ENCODE results near the gene ACTL10.
"Not testable (repeated sequence)": the region's sequence is repeated elsewhere in the genome, so short reads cannot be mapped to it uniquely, and the experiment has no call there.

ACTL10 gene

DNA sequence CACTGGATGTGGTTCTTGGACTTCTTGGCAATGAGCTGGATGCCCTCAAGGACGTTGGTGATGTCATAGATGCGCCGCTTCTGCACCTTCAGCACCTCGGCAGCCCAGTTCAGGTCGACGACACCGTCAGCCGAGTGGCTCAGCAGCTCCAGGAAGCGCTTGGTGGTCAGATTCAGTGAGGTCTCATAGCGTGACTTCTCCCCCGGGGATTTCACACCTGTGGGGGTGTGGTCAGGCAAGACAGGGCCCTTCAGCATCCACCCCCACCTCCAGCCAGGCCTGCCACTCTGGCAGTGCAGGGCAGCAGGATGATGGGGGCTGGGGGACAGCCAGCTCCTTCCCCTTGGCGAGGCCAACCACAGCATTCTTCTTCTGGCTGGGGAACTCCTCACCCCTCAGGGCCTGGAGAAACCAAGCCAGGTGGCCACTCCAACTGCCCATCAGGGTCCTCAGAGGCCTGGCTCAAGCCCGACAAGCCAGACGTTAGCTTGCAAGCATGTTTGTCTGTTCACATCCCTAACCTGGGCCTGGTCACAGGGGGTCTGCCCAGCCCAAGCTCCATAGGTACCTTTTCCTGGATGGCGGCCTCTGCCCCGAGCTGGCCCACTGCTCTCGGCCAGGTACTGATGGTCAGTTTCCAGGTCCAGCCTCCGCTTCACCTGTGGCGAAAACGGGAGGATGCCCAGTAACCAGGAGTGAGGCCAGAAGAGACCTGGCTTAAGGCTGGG lies 13.2 kb downstream of the ACTL10 start:
- no peak for DNase-seq

DNA sequence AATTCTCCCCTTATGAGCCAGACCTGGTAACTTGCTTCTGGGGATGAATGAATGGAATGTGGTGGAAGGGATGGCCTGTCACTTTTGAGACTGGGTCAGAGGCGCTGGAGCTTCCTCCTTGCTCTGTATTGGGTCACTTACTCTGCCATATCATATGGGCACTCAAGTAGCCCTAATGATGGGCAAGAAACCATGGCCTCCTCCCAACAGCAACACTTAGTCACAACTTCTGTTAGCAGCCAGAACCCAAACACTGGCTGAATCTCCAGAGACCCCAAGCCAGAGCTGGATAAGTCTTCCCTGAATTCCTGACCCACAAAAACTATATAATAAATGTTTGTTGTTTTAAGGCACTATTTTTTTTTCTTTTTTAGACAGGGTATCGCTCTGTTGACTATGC lies 13.9 kb downstream of the ACTL10 start:
- DNase-seq = no peak

DNA sequence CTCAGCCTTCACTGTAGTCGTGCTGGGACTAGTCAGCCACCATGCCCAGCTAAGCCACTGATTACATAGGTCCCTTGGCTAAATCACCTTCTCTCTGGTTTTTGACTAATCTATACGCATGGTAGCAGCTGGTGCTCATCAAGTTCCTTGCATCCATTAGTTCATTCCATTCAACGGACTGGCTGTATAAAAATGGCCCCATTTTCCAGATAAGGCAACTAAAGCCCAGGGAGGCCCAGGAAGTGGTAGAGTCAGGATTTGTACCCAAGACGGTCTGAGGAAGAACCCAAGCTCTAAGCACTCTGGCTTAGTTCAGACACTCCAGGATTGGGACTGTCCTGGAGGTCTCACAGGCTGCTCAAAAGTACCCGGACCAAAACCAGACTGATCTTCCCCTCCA lies 14.5 kb downstream of the ACTL10 start:
- DNase-seq = no peak

DNA sequence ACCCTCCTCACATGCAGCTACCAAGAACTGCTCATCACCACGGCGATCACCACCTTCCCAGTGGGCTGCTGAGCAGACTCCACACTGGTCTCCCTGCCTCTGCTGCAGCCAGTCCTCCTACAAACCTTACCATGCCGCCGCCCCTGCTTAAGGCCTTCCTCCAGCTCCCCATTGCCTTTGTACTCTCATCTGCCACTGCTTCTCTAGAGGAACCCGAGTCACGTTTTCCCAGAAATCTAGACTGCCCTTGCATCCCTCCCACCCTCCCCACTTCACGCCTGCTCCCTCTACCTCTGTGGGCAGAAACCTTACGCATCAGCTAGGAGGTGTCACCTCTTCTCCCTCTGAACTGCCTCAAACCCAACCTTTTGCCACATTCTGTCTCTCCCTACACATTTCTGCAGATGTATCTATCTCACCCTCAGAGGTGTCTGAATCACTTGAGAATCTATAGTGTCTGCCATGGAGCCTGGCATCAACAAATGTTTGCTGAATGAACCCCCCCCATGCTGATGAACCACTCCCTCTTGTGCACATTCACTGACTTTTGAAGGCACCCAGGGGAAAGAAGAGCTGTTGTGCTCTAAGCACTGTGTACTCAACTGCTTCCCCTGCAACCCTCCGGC lies 15.1 kb downstream of the ACTL10 start:
- DNase-seq = no peak

DNA sequence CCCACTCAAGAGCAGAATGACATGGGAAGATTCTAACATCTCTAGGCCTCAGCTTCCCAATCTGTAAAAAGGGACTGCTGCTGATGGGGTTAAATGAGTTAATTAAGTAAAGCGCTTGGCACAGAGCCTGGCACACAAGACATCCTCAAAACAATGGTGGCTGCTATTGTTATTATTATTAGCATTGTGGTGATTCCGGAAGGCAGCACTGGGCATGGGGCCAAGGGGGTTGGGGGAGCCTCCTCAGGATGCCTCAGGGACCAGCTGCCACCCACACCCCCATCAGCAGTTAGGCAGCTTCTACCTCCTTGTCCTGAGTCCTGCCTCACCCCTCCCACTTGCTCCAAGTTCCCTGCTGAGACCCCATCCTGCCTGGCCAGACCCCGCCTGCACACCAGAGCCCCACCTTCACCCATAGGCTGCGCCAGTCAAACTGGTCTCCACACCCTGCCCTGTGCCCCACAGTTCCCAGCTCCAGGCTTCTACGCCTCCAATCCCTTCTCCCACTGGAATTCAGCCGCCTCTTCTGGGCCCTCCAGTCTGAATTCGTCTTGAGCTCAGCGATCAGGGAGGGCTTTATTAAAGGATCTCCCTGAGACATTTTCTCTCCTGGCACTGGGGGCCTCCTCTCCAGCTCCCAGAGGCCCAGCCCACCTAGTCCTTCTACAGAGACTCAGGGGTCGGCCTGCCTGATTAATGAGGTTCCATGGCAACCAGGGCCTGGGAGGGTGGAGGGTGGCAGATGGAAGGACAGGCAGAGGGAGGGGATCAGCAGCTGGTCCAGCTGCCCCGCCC lies 18.0 kb downstream of the ACTL10 start:
- DNase-seq = peak; percentile 60

DNA sequence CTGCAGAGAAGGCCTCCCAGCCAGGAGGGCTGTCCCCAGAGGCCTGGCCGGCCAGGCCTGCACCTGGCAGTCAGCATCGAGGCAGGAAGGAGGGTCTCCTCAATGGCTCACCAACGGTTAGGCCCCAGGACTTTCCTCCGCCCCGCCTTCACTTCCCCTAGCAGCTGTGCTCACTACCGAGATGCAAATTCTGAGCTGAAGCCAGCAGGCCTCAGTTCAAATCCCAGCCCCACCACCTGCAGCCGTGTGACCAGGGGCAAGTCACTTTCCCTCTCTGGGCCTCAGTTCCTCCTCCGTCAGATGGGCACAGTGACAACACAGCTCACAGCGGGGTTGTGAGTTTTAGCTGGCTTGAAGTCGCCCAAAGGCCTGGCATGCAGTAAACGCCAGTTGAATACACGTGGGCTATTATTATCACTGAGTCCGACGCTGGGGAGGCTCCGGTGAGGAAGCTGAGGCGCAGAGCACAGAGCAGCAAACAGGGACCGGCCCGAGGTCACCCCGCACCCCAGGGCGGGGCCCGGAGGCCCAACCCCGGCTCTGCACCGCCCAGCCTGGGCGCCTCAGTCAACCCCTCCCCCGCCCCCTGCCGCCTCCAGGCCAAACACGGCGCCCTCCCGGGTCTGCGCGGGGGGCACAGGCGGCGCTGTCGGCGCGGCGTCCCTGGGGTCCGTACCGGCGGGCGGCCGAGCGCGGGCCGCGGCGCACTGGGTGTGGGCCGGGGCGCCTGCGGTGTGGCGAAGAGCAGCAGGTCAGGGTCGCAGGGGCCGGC lies 18.8 kb downstream of the ACTL10 start:
- DNase-seq = peak; percentile 65

DNA sequence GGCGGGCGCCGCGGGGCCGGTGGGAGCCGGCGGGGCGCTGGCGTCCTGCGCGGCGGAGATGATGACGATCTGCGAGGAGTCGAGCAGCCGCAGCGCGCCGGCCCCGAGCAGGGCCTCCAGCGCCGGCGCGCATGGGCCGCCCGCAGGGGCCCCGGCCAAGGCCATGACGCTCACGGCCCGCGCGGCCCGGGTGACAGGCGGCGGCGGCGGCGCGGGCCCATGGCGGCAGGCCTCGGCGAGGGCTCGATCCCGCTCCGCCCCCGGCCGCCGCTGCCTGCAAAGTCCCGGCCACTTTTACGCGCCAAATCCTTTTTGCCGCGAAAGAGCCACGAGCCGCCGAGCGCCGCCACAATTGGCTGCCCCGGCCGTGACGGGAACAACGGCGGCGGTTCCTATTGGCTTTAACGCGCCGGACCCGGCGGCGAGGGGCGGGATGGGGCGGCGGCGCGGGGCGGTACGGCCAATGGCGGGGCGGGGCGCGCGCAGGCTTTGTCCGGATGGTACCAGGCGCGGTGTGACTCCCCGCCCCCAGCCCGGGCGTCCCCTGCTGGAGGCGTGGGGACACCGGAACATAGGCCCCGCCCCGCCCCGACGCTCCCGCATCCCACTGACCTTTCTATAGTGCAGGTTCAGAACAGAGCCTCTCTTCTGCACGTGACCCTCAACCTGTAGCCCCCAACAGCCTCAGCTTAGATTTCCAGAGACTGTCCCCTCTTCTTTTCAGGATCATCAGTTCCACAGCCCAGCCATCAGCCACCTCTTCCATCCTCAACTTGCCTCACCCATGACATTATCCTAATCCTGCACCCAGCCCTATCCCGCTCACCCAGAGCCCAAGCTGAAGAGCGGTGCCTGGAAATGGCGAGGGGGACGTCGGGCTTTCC lies 19.6 kb downstream of the ACTL10 start, which contains the start of gene E2F1:
TSS of gene E2F1 (minus strand) at position 286 of the 884 bp plus-strand sequence. CDS start at position 165, 121 bp downstream.
- DNase-seq = peak; percentile 96

DNA sequence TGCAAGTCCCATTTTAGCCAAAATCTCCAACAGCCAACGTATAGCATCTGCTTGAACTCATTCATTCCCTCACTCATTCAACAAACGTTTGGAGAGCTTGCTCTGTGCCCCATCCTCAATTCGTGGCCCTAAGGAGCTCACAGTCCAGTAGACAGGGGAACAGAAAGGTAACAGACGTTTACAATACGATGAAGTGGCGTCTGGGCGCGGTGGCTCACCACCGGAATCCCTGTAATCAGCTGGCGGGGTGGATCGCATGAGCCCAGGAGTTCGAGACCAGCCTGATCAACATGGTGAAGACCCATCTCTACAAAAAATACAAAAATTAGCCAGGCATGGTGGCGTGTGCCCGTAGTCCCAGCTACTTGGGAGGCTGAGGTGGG lies 20.2 kb downstream of the ACTL10 start:
- DNase-seq = no peak

DNA sequence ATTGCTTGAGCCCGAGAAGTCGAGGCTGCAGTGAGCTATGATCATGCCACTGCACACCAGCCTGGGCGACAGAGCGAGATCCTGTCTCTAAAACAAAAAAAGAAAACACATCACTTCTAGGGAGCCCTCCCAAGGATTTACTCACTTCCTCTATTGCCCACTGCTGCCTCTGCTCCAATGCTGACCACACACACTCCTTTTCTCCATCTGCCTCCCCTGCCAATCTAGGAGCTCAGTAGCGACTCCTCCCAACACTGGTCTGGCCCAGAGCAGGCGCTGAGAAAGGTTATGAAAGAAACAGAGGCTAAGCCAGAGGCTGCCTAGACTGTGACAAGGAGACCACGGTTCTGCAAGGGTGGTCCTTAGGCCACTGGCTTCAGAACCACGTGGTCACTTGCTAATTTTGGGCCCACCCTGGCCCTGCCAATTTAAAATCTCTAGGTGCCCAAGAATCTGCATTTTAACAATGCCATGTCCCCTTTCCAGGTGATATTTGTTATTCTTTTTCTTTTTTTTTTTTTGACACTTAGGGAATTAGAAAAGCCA lies 20.7 kb downstream of the ACTL10 start:
- no peak for DNase-seq

DNA sequence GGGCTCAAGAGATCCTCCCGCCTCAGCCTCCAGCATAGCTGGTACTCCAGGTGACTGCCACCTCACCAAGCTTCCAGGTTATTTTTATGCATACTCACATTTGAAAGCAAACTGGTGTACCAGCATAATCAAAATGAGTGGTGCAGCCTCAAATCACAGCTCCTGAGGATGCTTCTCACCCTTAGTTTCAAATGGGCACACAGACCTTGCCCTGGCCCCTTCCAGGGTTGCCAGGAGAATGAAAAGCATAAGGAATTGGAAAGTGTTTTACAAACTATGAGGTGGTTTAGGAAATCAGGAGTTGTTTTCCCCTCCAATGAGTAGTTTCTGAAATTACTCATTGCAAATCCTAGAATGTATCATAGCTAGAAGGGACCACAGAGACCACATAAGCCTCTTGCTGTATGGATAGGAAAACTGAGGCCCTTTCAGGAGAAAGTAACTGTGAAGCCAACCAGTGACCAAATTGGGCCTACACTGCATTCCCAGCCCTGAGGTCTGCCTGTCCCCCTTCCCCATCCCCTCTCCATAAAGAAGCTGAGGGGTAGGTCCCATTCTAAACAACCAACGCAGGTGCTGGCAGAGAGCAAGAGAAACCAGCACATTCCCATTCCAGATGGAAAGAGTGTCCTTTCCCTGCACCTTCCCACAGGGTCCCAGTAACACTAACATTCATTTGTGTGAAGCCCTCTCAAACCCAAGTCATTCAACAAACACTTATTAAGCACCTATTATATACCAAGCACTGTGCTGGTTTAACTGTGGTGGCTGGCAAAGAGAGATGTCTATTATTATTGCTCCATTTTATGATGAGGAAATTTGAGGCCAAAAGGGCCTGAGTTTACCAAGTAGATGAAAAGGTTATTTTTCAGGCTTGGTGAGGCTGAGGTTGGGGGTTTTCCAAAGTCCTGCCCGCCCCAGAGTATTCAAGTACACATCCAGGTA lies 21.5 kb downstream of the ACTL10 start:
- DNase-seq = no peak

DNA sequence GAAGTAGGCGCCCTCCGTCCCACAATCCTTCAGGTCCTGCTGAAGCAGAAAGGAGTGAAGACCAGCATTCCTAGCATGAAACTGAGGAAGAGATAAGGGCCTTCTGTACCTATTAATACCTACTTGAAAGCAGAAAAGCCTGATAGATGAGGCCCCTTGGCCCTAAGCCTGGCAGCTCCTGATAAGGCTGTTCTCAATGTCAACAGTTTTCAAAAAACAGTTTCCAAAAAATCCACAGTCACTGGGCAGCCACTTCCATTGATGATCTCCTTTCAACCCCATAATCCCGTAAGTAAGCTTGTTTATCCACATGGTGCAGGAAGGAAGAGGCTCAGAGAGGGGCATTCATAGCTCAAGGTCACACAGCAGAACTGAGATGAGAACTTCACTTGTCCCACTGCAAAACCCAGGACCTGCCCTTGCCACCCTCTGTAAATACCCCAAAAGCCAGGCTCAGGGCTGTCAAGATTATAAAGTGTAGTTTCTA lies 22.2 kb downstream of the ACTL10 start:
- no peak for DNase-seq

DNA sequence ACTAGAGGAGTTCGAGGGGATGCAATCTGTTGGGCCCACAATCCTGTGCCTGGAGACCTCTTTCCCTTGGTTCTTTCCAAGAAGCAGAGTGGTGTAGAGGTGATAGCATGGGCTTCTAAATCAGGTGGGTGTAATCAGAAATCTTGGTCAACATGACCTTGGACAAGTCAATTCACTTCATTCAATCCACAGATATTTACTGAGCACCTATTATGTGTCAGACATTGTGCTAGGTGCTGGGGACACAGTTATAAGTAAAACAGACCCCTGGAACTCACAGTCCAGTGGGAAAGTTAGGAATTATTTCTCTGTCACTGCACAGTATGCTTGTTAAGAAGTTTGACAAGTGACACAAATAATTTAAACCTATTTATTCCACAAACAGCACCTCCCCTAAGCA lies 22.8 kb downstream of the ACTL10 start:
- DNase-seq = no peak

DNA sequence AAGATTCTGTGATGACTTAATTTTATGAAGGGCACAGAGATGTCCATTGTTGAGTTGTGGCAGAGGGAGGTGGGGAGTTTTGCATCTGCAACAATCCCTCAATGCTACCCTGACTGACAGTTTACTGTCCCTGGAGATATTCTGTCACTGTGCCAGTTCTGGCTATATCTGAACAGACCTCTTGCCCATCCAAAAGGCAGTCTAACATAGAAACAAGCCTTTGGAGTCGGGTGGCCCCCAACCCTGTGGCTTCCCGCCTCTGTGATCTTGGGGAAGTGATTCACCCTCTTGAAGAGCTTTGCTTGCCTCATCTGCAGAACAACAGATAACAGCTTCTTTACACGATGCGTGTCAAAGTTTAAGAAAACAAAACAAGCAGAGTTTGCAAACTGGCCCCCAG lies 23.2 kb downstream of the ACTL10 start:
- DNase-seq = no peak

DNA sequence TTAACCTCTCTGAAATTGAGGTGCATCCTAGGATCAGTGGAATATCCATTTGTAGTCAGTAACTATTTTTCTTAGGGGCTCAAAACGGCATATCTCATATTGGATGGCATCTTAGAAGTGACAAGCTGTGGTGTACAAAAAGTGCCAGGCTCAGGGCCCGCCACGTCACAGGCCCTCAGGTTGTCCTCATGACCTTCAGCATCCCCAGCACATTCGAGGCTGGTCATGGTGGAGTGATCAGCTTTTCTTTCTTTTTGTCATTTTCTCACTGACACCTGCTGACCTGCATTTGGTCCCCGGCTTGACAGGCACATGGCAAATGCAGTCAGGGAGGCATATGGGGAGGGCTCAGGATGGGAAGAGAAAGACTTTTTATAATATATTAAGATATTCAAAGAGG lies 26.5 kb downstream of the ACTL10 start:
- no peak for DNase-seq

DNA sequence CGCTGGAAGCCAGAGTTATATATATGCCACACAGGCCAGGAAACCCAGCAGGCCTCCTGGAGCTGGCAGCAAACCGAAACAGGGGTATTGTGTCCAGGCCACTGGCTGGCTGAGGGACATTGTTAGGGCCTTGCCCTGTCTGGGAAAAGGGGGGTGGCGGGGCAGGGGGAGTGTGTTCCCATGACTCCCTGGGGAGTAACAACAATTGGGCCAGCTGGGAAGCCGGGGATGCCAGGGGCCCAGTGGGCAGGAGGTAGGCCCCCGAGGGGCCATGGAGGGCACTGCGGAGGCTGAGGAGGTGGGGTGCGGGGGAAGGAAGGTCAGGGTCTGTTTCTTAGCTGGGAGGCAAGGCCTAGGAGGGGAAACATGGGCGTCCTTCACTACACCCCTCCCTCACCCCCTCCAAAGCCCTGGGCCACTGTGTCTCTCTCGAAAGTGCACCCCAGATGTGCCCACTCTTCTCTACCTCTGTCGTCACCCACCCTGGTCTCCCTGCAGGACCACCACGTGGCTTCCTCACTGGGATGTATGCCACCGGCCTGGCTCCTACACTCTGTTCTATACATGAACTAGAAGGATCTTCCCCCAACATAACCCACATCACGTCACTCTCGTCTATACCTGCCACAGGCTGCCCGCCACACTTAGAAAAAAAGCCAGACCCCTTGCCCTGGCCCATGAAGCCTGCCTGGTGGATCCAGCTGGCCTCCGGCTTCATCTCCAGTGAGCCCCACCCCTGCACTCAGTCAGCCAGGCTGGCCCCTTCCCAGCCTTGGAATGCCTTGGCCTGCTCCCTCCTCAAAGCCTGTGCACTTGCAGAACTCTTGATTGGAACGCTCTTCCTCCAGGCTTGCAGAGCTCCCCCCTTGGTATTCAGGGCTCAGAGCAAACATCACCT lies 27.2 kb downstream of the ACTL10 start:
- no peak for DNase-seq

DNA sequence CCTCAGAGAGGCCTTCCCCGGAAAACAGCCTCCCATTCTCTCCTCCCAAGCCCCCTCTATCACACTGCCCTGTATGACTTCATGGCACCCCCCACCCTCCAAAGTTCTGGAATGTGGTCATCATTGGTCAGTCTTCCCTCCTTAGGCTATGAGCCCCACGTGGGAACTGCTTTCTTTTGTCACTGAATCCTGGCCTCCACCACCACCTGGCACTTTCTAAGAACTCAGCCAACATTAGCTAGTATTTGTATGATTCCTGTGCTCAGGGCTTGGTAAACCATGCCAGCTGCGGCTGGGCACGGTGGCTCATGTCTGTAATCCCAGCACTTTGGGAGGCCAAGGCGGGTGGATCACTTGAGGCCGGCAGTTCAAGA lies 27.9 kb downstream of the ACTL10 start:
- DNase-seq = no peak

DNA sequence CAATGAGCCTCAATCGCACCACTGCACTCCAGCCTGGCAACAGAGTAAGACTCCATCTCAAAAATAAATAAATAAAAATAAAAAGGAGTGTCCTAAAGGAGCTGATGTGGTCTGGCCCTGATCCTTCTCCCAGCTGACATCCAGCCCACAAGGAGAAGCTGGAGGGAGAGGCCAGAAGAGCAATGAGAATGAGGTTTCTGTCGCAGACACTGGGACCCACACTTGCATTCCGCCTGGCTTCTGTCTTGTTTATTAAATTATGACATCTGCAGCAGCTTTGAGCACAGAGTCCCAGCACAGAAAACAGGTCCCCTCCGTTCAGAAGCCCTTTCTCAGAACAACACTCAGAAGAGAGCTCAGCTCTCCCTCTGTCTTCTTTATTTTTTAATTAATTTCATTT lies 29.7 kb downstream of the ACTL10 start:
- no peak for DNase-seq

DNA sequence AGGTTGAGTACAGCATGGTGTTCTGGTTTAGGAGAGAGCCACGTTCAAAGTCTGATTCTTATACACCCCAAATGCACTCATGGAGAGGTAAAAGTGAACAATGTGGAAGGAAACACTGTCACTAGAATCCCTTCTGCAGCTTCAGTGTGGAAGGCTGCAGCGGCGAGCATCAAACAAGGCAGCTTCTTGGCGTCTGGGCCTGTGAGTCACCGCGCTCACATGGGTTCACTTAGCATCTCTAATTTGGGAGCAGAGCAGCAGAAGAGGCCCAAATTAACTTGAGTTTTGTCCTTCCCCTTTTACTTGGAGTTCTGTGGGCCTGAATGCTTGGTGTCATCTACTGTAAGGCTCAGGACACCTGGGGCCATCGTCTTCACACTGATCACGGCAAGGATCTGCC lies 30.4 kb downstream of the ACTL10 start:
- no peak for DNase-seq

DNA sequence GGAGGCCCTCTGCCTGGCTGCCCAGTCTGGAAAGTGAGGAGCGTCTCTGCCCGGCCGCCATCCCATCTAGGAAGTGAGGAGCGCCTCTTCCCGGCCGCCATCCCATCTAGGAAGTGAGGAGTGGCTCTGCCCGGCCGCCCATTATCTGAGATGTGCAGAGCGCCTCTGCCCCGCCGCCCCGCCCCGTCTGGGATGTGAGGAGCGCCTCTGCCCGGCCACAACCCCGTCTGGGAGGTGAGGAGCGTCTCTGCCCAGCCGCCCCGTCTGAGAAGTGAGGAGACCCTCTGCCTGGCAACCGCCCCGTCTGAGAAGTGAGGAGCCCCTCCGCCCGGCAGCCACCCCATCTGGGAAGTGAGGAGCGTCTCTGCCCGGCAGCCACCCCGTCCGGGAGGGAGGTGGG lies 32.2 kb downstream of the ACTL10 start:
- not testable (repeated sequence) for DNase-seq
